ENCODE data around the gene NUP93.
"Not testable (repeated sequence)": the region's sequence is repeated elsewhere in the genome, so short reads cannot be mapped to it uniquely, and the experiment has no call there.

The NUP93 gene

DNA sequence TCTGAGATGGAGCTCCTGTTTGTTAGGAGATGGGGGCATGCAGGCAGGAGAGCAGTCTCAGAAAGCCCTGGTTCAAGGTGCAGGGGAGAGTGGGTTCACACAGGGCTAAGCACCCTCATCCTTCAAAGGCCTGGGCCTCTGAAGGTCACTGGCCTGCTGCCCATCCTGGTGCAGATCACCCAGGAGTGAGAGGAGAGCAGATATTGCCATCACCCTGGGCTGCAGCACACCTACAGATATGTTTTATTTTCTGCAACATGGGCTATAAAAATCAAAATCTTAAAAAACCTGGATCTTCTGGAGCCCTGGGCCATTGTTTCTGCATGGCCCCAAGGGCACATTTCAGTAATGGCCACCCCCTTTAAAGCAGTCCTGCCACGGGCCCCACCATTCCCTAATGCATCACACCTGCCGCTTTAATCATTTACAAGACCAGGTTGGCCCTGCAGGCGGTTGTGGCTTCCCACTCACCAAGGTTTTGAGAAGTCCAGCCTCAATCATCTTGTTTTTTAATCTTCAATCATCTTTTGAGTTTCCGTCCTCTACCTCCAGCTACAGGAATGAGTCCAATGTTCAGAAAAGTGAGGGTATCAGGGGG, 20.4 kb upstream of the NUP93 start:
- no peak for DNase-seq

DNA sequence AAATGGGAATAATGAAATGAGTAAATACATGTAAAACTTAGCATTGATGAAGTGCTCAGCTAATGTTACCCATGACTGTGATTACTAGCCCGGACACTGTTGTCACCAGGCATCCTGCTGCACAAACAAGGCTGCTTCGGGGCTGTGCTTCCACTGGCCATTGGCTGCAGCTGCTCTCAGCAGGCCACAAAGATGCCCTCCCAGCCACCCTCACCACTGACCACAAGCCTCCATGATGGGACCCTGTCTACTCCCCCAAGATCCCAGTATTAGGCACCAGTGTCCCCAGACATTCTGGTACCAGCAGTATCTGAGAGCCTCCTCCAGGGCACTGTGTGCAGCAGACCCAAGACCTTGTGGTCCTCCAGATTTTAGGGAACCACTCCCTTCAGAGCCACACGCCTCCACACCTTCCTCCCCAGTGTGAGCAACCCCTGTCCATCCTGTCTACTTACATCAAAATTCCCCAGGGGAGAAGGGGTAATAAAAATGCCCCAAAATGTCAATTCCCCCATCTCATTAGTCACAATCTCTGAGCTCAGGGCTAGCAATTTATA, 19.7 kb upstream of the NUP93 start:
- DNase-seq = no peak

DNA sequence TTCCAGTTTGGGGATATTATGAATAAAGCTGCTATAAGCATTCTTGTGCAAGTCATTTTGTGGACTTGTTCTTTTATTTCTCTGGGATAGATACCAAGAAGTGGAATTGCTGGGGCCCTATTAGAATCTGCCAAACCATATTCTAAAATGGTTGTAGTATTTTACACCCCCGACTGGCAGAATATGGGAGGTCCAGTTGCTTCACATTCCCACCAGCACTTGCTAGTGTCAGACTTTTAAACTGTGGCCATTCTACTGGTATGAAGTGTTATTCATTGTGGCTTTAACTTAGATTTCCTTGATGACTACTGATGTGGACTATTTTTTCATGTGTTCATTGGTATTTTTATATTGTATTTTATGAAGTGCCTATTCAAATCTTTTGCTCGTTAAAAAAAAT, 18.1 kb upstream of the NUP93 start:
- no peak for DNase-seq

DNA sequence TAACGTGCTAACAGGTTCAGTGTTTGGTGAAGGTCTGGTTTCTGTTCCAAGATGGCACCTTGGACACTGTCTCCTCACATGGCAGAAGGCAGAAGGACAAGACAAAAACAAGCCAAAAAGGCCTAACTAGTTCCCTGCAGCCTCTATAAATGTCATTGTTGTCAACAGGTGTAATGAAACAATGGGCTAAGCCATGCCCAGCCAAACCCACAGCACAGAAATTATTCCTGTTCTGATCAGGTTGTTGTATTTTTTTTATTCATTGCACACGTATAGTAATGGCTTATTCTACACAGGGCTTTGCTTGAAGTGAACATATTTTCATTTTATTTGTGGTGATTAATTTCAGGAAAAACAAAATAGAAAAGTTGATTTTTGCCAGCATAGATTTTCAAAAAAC, 16.1 kb upstream of the NUP93 start:
- DNase-seq = no peak

DNA sequence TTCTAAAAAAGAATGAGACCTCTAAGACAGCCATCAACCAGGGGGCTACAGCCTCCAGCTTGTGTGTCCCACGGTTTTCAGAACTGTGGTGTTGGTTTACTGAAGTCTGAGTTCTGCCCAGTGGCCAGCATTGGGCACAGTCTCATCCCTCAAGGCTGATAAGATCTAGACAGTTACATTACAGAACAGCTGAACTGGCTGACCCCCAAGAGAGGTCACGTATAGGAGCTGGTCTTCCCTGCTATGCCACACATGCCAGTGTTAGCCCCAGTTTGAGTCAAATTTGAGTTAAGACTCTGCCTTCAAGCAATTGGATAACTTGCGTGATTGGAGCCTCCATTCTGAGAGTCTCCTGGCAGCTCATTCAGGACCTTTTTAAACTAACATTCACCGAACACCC, 14.8 kb upstream of the NUP93 start:
- DNase-seq = no peak

DNA sequence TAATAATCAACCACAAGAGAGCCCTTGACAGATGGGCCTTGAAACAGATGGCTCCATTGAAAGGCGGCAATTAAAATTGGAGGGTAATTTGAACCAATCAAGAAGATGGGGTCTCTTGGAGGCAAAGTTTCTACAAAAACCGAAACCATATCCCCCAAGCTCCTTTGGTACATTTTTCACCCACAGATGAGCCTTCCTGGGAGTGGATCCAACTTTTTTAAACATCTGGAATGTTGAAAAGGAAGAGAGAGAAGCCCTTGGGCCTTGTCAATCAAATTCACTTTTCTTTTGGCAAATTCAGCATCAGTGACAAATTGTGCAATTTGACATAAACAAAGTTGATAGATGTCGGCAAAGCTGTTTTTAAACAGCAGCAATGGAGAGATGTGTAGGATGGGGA, 13.2 kb upstream of the NUP93 start:
- DNase-seq = no peak

DNA sequence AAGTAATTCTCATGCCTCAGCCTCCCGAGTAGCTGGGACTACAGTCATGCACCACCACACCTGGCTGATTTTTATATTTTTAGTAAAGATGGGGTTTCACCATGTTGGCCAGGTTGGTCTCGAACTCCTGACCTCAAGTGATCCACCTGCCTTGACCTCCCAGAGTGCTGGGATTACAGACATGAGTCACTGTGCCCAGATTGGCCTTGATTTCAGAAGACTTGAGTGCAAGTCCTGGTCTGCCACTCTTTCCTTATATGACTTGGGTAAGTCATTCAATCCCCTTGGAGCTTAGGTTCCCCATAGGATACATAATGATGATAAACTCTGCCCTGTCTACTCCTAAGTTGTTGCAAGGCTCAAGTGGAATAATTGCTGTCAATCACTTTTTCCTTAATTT, 12.4 kb upstream of the NUP93 start:
- not testable (repeated sequence) for DNase-seq

DNA sequence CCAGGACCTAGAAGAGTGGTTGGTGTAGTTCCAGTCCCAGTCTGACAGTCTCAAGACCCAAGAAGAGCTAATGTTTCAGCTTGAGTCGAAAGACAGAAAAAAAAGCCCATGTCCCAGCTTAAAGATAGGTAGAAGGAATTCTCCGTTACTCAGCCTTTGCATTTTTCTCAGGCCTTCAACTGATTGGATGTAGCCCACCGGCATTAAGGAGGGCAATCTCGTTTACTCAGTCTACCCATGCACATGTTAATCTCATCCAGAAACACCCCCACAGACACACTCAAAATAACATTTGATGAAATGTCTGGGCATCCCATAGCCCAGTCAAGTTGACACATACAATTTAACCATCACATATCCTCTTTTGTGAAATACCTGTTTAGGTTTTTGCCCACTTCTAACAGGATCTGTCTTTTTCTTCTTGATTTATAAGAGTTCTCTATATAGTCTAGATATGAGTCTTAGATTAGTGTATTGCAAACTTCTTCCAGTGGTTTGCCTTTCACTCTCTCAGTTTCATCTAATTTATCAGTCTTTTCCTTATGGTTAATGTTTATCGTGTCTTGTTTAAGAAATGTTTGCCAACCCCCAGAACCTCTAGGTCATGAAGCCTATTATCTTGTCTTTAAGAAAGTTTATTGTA, 7.6 kb upstream of the NUP93 start:
- DNase-seq = no peak

DNA sequence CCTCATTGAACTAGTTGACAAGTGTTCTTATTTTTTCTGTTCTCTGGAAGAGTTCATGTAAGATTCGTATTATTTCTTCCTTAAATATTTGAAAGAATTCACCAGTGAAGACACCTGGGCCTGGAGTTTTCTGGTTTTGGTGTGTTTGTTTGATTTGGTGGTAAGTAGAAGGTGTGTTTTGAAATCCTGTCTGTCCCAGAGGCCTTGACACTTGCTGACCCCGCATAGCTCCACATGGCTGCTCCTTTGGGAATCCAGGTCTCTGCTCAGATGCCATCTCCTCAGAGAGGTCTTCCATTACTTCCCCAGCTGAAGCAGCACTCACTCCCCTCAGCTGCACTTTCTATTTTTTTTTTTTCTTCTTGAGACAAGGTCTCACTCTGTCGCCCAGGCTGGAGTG, 5.7 kb upstream of the NUP93 start:
- DNase-seq = no peak

DNA sequence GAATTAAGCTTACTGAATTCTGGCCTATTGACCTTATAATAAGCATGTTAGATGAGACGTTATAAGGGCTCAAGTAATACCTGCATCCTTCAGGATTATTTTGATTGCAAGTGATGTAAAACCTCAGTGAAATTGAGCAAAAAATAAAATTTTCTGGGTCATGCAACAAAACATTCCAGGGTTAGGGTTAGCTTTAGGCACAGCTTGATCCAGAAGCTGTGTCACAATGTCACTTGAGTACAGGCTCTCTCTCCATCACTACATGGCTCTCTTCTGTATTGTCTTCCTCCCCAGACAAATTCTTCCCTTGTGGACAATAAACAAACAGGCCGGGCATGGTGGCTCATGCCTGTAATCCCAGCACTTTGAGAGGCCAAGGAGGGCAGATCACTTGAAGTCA, 3.6 kb upstream of the NUP93 start:
- DNase-seq = no peak

DNA sequence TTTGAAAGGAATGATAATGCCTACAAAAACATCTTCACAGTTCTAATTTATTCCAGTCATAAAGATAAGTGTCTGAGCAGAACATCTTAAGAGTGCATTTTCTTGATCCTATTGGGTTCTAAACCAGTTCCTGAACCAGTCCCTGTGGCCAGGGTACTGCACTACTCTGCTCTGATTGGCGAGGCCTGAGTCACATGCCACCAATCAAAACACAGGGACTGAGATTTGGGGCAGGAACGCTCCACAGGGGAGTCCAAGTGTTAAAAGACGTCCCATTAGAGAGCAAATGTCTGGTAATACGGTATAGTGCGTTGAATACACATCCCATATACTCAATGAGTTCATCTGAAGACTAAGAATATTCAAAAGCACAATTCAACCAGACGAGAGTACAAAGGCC, 3.0 kb upstream of the NUP93 start:
- no peak for DNase-seq

DNA sequence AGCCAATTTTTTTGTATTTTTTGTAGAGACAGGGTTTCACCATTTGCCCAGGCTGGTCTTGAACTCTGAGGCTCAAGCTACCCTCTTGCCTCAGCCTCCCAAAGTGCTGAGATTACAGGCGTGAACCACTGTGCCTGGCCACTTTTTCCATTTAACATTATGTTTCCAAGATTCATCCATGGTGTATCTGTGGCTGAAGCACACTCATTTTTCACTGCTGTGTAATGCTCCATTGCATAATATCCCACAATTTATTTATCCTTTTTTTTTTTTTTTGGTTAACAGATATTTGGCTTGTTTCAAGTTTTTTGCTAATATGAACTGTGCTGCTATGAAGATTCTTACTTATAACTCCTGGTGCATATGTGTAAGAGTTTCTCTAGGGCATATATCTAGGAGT, 1.9 kb upstream of the NUP93 start:
- no peak for DNase-seq

DNA sequence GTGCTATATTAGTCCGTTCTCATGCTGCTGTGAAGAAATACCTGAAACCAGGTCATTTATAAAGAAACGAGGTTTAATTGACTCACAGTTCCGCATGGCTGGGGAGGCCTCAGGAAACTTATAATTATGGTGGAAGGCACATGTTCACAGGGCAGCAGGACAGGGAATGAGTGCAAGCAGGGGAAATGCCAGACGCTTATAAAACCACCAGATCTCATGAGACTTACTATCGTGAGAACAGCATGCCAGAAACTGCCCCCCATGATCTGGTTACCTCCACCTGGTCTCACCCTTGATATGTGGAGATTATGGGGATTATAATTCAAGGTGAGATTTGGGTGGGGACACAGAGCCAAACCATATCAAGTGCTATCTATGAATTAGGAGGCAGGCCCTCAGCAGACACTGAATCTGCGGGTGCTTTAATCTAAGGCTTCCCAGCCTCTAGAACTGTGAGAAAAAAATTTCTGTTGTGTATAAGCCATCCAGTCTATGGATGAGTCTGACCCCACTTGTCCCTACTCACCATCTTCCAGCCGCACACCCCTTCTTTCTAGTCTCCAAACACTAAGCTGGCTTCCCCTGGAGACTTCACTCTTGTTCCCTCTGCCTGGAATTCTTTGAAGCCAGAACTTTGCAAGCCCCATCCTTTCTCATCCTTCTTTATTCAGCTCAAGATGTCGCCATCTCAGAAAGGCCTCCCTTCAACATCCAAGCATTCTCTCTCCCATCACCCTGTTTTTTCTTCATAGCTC, 772 bp upstream of the NUP93 start:
- no peak for DNase-seq

DNA sequence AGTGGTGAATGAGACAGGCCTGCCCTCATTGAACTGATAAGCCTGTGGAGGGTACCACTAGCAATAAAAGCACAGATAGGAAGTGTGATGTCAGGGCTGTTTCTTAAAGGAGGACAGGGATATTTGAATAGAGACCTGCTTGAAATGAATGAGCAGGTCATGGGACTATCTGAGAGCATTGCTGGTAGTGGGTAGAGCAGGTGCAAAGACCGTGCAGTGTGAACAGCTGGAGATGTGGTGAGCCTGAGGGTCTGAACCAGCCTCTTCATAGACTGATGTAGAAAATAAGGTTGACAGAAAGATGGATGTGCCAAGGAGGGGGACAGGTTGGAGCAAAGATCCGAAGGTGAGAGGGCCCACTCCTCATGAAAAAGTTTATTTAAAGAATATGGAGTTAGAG, 2.4 kb downstream of the NUP93 start:
- no peak for DNase-seq

DNA sequence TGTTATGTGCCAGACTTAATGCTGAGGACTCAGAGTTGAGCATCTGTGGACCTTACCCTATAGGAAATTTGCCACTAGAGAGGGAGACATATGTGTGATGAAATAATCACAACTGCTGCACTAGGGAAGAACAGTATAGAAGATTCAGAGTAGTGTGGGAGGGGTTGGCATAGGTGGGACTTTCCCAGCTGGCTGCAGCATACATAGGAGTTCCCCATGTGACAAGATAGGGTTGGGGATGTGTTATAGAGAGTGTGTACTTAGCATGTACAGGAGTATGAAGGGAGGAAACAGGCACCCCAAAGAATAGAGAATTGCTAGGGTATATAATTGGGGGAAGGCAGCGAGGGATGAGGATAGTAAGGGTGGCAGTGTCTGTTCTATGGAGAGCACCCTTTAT, 2.9 kb downstream of the NUP93 start:
- DNase-seq = peak in 1 of 2 donors; percentile 11

DNA sequence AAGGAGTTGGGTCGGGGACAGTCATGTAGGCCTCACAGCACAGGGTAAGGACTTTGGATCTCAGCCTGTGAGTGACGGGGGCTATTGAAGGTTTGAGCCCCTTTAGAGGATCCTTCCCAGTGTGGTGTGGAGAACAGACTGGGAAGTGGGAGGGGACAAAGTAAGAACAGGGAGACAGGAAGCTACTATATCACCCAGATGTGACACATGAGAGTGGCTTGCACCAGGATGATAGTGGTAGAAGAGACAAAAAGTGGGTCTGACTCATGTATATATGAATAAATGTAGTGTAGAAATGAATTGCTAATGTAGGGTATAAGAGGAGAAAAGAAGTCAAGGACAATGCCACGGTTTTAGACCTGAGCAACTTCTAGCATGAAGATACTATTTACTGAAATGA, 4.5 kb downstream of the NUP93 start:
- no peak for DNase-seq

DNA sequence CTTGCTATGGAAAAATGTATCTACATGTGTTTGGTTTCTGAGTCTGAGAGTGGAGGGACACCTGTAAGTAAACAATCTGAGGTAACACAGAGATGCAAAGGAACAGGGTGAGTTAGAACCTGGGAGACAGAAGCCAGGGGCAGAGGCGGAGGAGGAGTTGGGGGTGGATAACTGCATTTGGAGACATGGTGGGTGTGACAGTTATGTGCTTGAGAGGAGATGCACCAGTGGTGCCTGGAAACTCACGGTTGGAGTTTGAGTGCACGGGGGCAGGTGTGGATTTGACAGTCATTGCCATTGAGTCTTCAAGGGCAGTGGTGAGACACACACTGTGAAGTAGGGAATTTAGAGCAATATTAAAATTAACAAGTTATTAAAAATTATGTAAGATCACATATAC, 6.5 kb downstream of the NUP93 start:
- no peak for DNase-seq

DNA sequence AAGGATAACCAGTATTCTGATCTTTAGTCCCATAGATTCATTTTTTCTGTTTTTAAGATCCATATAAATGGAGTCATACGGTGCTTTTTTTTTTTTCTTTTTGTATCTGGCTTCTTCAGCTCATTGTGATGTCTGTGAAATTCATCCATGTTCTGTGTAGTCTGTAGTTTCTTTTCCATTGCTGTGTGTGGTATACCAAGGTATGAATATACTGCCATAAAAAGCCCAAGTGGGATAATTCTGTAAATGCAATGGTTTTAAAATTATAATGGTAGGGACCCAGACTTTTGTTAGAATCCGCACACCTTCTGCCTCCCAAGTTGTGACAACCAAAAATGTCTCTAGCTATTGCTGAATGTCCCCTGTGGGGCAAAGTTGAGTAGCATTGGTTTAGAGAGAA, 7.6 kb downstream of the NUP93 start:
- DNase-seq = no peak

DNA sequence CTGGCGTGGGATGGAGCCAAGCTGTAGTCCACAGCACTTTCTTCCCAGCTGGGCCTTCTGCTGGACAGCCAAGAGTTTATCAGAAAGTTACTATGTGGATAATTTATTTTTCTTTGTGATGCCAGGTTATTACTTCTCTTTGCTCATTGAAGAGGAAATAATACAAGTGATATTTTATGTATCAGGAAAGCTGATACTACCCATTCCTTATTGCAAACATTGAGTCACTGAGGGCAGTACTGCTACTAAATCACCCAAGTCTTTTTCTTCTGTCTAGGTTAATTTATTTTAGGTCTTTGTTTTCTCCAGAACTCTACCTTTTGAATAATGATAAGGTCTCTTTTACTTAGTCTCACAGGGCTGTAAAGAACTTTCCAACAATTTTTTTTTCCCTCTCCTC, 8.3 kb downstream of the NUP93 start:
- DNase-seq = no peak

DNA sequence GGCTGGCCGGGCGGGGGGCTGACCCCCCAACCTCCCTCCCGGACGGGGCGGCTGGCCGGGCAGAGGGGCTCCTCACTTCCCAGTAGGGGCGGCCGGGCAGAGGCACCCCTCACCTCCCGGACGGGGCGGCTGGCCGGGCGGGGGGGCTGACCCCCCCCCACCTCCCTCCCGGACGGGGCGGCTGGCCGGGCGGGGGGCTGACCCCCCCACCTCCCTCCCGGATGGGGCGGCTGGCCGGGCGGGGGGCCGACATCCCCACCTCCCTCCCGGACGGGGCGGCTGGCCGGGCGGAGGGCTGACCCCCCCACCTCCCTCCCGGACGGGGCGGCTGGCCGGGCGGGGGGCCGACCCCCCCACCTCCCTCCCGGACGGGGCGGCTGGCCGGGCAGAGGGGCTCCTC, 9.4 kb downstream of the NUP93 start:
- not testable (repeated sequence) for DNase-seq

DNA sequence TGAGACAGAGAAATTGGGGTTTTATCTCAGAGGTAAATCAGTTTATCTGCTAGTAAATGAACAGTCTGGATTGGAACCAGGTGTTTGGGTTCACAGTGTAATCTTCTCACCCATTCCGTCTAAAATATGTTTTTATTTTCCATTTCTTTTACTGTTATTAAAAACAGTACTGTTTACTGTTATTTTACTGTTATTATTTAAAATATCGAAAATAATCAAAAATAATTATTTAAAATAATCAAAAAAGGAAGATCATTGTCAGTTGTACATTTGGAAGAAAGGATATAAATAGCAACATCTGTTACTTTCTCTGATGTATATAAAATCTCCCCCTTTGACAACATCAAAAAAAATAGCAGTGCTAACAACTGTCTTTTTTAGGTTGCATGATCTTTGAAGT, 11.5 kb downstream of the NUP93 start:
- DNase-seq = no peak

DNA sequence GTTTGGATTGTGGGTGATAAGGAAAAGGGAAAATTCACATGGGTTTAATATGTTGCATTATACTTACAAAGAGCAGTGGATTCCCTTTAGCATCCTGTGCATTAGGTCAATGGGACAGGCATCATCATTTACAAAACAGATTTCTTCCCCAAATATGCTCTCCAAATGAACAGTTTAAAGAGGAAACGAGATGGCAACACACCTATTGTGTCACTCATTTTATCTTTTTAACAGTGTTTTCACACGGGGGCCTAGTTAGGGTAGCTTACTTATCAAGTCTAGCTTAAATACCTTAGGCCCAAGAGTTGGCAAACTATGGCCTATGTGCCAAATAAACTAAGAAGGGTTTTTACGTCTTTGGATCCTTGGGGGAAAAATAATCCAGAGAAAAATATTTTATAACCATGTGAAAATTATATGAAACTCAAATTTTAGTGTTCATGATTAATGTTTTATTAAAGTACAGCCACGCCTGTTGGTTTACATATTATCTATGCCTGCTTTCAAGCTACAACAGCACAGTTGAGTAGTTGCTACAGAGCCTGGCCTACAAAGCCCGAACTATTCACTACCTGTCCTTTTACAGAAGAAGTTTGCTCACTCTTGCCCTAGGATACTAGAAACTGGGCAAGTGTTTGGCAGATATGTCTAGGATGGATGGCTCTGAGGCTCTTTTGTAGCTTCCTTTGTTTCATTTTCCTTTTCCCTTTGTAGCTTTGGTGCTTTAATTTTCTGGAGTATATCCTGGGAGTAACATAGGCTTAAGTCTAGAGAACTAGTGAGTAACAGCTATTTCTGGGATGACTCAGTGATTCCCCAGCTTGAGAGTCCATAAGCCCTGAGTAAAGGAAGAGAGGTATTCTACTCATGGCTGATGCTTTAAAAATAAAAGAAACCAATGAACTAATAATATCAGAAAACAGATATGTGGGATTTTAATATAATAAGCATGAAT, 12.4 kb downstream of the NUP93 start:
- no peak for DNase-seq

DNA sequence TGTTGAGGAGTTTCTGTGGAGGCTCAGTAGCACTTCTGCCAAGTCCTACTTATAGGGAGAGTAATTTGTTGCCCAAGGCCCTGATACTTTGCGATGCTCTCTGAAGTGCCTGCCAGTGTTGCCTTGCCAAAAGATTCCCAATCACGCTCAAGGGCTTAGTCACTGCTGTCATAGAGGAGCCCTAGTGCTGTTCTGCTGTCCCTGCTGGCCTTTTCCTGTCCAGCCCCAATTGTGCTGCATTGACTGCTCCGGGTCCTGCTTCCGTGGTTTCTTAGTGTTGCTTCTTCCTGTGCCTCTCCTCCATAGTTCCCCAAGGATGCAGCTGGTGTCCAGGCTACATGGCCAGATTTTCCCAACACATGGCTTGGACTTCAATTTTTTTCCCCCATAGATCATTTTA, 13.9 kb downstream of the NUP93 start:
- no peak for DNase-seq
